Body of pancreas (tissue), 4 donors: ENCODE data around the gene TMEM243.

Experiments
- CTCF ChIP-seq, 7 experiments: fragments of 450-650 bp in 4 of 7; fragments of 200-600 bp in 3 of 7; sonication (generic) in 3 of 7; IDR thresholded peaks; one replicate each; pipeline ENCODE4 v1.5.1; 2016 to 2019; ENCODE audit warnings: antibody characterized with exemption in 7 of 7
- POLR2A ChIP-seq, 3 donors: fragments of 450-650 bp; IDR thresholded peaks; one replicate each; pipeline ENCODE4 v1.6.1; 2016; ENCODE audit warnings: antibody characterized with exemption in 3 of 3, mild to moderate bottlenecking in 2 of 3

DNA sequence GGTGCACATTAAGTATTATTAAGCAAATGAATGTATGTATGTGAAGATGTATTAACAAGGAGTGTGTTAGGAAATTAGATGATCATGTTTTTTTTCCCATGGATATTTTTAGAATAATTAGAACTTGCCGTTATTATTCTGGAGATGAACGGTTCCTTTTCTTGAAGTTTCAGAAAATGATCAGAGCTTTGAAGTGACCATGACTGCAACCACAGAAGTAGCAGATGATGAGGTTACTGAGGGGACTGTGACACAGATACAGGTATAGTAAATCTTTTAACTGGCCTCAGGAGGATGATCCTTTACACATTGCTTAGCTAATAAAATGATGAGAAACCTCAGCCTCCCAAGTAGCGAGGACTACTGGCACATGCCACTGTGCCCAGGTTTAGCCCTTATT lies 48.7 kb downstream of the TMEM243 start:
- no peak for TF ChIP-seq POLR2A (IDR thresholded peaks at IDR 0.05)
- no peak for TF ChIP-seq CTCF (IDR thresholded peaks at IDR 0.05)
